DMS153 treated with DMSO at 0.1 percent for 48 hours (cell line): Measurements from ENCODE around the gene MAMLD1.

Experiments
- DNase-seq: peaks from one replicate; lab custom pipeline; 2025; ENCODE audit not compliant: unreplicated experiment; lab: John Stamatoyannopoulos, UW

The MAMLD1 gene

GRCh38 chrX:150377005-150377404, 13.9 kb downstream of the MAMLD1 start:
- no peak for DNase-seq

GRCh38 chrX:150405006-150405405, 41.9 kb downstream of the MAMLD1 start:
- no peak for DNase-seq

- no peak for DNase-seq
These were observed 42.5 kb downstream of the MAMLD1 start for GRCh38 chrX:150405576-150405975.

GRCh38 chrX:150406596-150406995, 43.5 kb downstream of the MAMLD1 start:
- DNase-seq = no peak

- no peak for DNase-seq
These were observed 44.9 kb downstream of the MAMLD1 start for GRCh38 chrX:150408007-150408406.

GRCh38 chrX:150408561-150408960, 45.4 kb downstream of the MAMLD1 start:
- no peak for DNase-seq

GRCh38 chrX:150409486-150409885, 46.4 kb downstream of the MAMLD1 start:
- DNase-seq = no peak

GRCh38 chrX:150409964-150410363, 46.8 kb downstream of the MAMLD1 start:
- DNase-seq = no peak

- no peak for DNase-seq
These were observed 47.4 kb downstream of the MAMLD1 start for GRCh38 chrX:150410513-150410912.

GRCh38 chrX:150411656-150412055, 48.5 kb downstream of the MAMLD1 start:
- DNase-seq = no peak

GRCh38 chrX:150414228-150414627, 51.1 kb downstream of the MAMLD1 start:
- no peak for DNase-seq

- no peak for DNase-seq
These were observed 53.4 kb downstream of the MAMLD1 start for GRCh38 chrX:150416469-150416868.

- DNase-seq = no peak
These were observed 58.7 kb downstream of the MAMLD1 start for GRCh38 chrX:150421816-150422215.

- DNase-seq = no peak
These were observed 66.5 kb downstream of the MAMLD1 start for GRCh38 chrX:150429594-150429993.

GRCh38 chrX:150436195-150436594, 73.1 kb downstream of the MAMLD1 start:
- no peak for DNase-seq

GRCh38 chrX:150438165-150438564, 75.0 kb downstream of the MAMLD1 start:
- no peak for DNase-seq

GRCh38 chrX:150446151-150446550, 83.0 kb downstream of the MAMLD1 start:
- no peak for DNase-seq

GRCh38 chrX:150446995-150447394, 83.9 kb downstream of the MAMLD1 start:
- no peak for DNase-seq

- no peak for DNase-seq
These were observed 86.2 kb downstream of the MAMLD1 start for GRCh38 chrX:150449313-150449712.

- DNase-seq = no peak
These were observed 87.5 kb downstream of the MAMLD1 start for GRCh38 chrX:150450519-150451177.

GRCh38 chrX:150451953-150452352, 88.8 kb downstream of the MAMLD1 start:
- no peak for DNase-seq

- DNase-seq = no peak
These were observed 91.0 kb downstream of the MAMLD1 start for GRCh38 chrX:150454083-150454482.

GRCh38 chrX:150454508-150455214, 91.5 kb downstream of the MAMLD1 start:
- DNase-seq = no peak
